SK-N-SH treated with all-trans-retinoic acid at 6 μM for 48 hours (cell line): ENCODE data around the gene RGL1.

Source experiments
- ATAC-seq: fragments of 200-7000 bp; cut with Tn5 transposase; 3 replicates; pipeline ENCODE4 v1.9.1; 2020; ENCODE audit warnings: mild to moderate bottlenecking, moderate library complexity
- ARNTL ChIP-seq: fragments of 450-650 bp; formaldehyde crosslinking; IDR thresholded peaks from 2 replicates; pipeline ENCODE4 v1.5.0; 2020; ENCODE audit warnings: low read depth, mild to moderate bottlenecking, moderate library complexity, borderline replicate concordance
- BACH2 ChIP-seq: fragments of 250-450 bp; sonication (Bioruptor Pico); IDR thresholded peaks from 2 replicates; pipeline ENCODE4 v1.9.0; 2021; ENCODE audit warnings: mild to moderate bottlenecking, borderline replicate concordance
- CSDC2 ChIP-seq: fragments of 250-450 bp; sonication (Bioruptor Pico); IDR thresholded peaks from 2 replicates; pipeline ENCODE4 v1.5.0; 2020; ENCODE audit warnings: mild to moderate bottlenecking, moderate library complexity
- ESRRG ChIP-seq: fragments of 250-450 bp; sonication (Bioruptor Pico); IDR thresholded peaks from 2 replicates; pipeline ENCODE4 v1.6.1; 2021; ENCODE audit warnings: mild to moderate bottlenecking
- GLIS3 ChIP-seq: fragments of 250-450 bp; sonication (Bioruptor Pico); IDR thresholded peaks from 2 replicates; pipeline ENCODE4 v1.5.0; 2020; ENCODE audit warnings: mild to moderate bottlenecking, moderate library complexity
- ISL1 ChIP-seq: fragments of 250-450 bp; sonication (Bioruptor Pico); IDR thresholded peaks from 2 replicates; pipeline ENCODE4 v2.1.2; 2022; ENCODE audit warnings: mild to moderate bottlenecking, moderate library complexity
- PPARA ChIP-seq: fragments of 250-450 bp; sonication (Bioruptor Pico); IDR thresholded peaks from 2 replicates; pipeline ENCODE4 v1.5.0; 2020; ENCODE audit warnings: mild to moderate bottlenecking, borderline replicate concordance
- RARB ChIP-seq: fragments of 250-450 bp; sonication (Bioruptor Pico); IDR thresholded peaks from 2 replicates; pipeline ENCODE4 v1.8.0; 2021; ENCODE audit warnings: mild to moderate bottlenecking, moderate library complexity
- SNAI2 ChIP-seq: fragments of 250-450 bp; sonication (Bioruptor Pico); IDR thresholded peaks from 2 replicates; pipeline ENCODE4 v1.5.0; 2020; ENCODE audit warnings: mild to moderate bottlenecking, moderate library complexity
- TCF4 ChIP-seq: fragments of 250-450 bp; sonication (Bioruptor Pico); IDR thresholded peaks from 2 replicates; pipeline ENCODE4 v1.8.0; 2021; ENCODE audit warnings: mild to moderate bottlenecking, moderate library complexity, borderline replicate concordance
- TOX ChIP-seq: fragments of 250-450 bp; sonication (Bioruptor Pico); IDR thresholded peaks from 2 replicates; pipeline ENCODE4 v1.8.0; 2021; ENCODE audit warnings: mild to moderate bottlenecking, moderate library complexity, borderline replicate concordance
- ZC3H10 ChIP-seq: fragments of 250-450 bp; sonication (Bioruptor Pico); IDR thresholded peaks from 2 replicates; pipeline ENCODE4 v1.5.1; 2021; ENCODE audit warnings: mild to moderate bottlenecking, moderate library complexity
- ZFP3 ChIP-seq: fragments of 250-450 bp; sonication (Bioruptor Pico); IDR thresholded peaks from 2 replicates; pipeline ENCODE4 v1.5.0; 2020; ENCODE audit warnings: mild to moderate bottlenecking, moderate library complexity
- ZFP30 ChIP-seq: fragments of 450-650 bp; formaldehyde crosslinking; IDR thresholded peaks from 2 replicates; pipeline ENCODE4 v1.5.0; 2022; ENCODE audit warnings: mild to moderate bottlenecking, moderate library complexity
- ZNF565 ChIP-seq: fragments of 450-650 bp; formaldehyde crosslinking; conservative IDR thresholded peaks from 2 replicates; pipeline ENCODE4 v1.5.0; 2020; ENCODE audit warnings: low read depth, mild to moderate bottlenecking, moderate library complexity
- ZNF70 ChIP-seq: fragments of 450-650 bp; formaldehyde crosslinking; IDR thresholded peaks from 2 replicates; pipeline ENCODE4 v1.5.0; 2020; ENCODE audit warnings: mild to moderate bottlenecking, moderate library complexity
- ZNF8 ChIP-seq: fragments of 450-650 bp; formaldehyde crosslinking; IDR thresholded peaks from 2 replicates; pipeline ENCODE4 v1.5.0; 2020; ENCODE audit warnings: mild to moderate bottlenecking, moderate library complexity
- TF ChIP-seq, protein P1 (sequence below): fragments of 250-450 bp; sonication (Bioruptor Pico); IDR thresholded peaks from 2 replicates; pipeline ENCODE4 v1.5.1; 2021; ENCODE audit warnings: mild to moderate bottlenecking, moderate library complexity
- TF ChIP-seq, protein P2 (sequence below): fragments of 250-450 bp; sonication (Bioruptor Pico); IDR thresholded peaks from 2 replicates; pipeline ENCODE4 v1.5.1; 2020; ENCODE audit warnings: low read depth, mild to moderate bottlenecking, moderate library complexity
- TF ChIP-seq, protein P3 (sequence below): fragments of 250-450 bp; sonication (Bioruptor Pico); IDR thresholded peaks from 2 replicates; pipeline ENCODE4 v1.8.0; 2021; ENCODE audit warnings: low read depth, mild to moderate bottlenecking, moderate library complexity, borderline replicate concordance
- TF ChIP-seq, protein P4 (sequence below): fragments of 250-450 bp; sonication (Bioruptor Pico); IDR thresholded peaks from 2 replicates; pipeline ENCODE4 v1.8.0; 2020; ENCODE audit warnings: mild to moderate bottlenecking, moderate library complexity, borderline replicate concordance

Gene RGL1

DNA sequence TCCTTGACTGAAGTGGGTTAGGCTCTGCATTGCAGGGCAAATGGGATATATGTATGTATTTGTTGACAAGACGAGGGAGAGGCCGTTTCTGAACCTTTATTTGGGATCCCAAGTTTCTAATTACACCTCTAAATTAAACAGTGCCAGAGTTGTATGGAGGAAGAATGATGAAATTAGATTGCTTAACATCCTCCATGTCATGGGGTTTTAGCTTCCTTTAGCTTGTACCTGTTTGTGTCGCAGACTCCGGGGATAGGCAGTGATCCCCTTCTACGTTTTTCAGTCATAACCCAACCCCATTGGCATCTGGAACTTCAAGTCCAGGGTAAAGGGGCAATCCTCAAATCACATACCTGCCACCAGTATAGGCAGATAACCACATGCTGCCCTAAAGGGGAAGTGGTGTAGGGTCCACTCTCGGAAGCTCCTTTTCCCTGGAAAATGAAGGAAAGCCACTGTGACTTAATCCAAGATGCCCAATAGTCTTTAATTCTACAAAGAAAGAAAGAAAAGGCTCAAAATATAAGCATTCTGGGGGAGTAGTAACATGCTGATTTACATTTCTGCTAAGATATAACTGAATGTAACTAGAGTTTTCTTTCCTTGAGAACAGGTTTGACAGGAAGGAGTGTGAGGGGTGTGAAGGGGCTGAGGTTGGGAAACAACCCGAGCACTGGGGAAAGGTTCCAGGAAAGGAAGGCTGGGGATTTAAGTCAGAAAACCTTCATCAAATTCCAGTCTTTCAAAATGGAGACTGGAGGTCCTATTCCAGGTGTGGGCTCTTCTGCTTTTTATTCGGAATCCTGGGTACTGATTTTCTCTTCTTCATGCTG, 77.6 kb downstream of the RGL1 start:
- TF ChIP-seq, protein P1, sequence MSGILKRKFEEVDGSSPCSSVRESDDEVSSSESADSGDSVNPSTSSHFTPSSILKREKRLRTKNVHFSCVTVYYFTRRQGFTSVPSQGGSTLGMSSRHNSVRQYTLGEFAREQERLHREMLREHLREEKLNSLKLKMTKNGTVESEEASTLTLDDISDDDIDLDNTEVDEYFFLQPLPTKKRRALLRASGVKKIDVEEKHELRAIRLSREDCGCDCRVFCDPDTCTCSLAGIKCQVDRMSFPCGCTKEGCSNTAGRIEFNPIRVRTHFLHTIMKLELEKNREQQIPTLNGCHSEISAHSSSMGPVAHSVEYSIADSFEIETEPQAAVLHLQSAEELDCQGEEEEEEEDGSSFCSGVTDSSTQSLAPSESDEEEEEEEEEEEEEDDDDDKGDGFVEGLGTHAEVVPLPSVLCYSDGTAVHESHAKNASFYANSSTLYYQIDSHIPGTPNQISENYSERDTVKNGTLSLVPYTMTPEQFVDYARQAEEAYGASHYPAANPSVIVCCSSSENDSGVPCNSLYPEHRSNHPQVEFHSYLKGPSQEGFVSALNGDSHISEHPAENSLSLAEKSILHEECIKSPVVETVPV (CRISPR knock-in tag) = no peak
- no peak for TF ChIP-seq RARB (CRISPR knock-in tag)
- TF ChIP-seq BACH2 (CRISPR knock-in tag) = no peak
- no peak for TF ChIP-seq CSDC2
- no peak for TF ChIP-seq TOX (CRISPR knock-in tag)
- TF ChIP-seq ZNF70 (CRISPR knock-in tag) = no peak
- TF ChIP-seq, protein P2, sequence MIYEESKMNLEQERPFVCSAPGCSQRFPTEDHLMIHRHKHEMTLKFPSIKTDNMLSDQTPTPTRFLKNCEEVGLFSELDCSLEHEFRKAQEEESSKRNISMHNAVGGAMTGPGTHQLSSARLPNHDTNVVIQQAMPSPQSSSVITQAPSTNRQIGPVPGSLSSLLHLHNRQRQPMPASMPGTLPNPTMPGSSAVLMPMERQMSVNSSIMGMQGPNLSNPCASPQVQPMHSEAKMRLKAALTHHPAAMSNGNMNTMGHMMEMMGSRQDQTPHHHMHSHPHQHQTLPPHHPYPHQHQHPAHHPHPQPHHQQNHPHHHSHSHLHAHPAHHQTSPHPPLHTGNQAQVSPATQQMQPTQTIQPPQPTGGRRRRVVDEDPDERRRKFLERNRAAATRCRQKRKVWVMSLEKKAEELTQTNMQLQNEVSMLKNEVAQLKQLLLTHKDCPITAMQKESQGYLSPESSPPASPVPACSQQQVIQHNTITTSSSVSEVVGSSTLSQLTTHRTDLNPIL (CRISPR knock-in tag) = no peak
- no peak for TF ChIP-seq TCF4 (CRISPR knock-in tag)
- no peak for TF ChIP-seq ZNF565 (CRISPR knock-in tag)
- no peak for TF ChIP-seq ARNTL
- TF ChIP-seq SNAI2 (CRISPR knock-in tag) = no peak
- no peak for TF ChIP-seq ZC3H10 (CRISPR knock-in tag)
- no peak for TF ChIP-seq ZFP3 (CRISPR knock-in tag)
- TF ChIP-seq ISL1 = no peak

DNA sequence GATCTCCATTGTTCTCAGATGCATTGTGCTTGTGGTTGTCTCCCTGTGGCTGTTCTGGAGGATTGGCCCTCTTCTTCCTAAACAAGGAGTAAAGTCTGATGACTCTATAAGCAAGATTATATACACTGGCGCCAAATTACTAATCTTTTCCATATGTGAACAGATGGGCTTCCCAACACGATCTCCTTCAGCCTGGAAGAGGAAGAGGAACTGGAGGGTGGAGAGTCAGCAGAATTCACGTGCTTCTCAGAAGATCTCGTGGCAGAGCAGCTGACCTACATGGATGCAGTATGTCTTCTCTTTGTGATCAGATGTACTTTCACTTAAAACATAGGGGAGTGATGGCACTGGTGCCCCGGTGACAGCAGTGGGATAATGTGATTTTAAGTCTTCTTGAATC, 78.7 kb downstream of the RGL1 start:
- TF ChIP-seq GLIS3 = no peak
- TF ChIP-seq, protein P3, sequence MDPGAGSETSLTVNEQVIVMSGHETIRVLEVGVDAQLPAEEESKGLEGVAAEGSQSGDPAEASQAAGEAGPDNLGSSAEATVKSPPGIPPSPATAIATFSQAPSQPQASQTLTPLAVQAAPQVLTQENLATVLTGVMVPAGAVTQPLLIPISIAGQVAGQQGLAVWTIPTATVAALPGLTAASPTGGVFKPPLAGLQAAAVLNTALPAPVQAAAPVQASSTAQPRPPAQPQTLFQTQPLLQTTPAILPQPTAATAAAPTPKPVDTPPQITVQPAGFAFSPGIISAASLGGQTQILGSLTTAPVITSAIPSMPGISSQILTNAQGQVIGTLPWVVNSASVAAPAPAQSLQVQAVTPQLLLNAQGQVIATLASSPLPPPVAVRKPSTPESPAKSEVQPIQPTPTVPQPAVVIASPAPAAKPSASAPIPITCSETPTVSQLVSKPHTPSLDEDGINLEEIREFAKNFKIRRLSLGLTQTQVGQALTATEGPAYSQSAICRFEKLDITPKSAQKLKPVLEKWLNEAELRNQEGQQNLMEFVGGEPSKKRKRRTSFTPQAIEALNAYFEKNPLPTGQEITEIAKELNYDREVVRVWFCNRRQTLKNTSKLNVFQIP (CRISPR knock-in tag) = no peak
- TF ChIP-seq ZNF565 (CRISPR knock-in tag) = no peak
- TF ChIP-seq TCF4 (CRISPR knock-in tag) = no peak
- no peak for TF ChIP-seq PPARA (CRISPR knock-in tag)
- TF ChIP-seq, protein P4, sequence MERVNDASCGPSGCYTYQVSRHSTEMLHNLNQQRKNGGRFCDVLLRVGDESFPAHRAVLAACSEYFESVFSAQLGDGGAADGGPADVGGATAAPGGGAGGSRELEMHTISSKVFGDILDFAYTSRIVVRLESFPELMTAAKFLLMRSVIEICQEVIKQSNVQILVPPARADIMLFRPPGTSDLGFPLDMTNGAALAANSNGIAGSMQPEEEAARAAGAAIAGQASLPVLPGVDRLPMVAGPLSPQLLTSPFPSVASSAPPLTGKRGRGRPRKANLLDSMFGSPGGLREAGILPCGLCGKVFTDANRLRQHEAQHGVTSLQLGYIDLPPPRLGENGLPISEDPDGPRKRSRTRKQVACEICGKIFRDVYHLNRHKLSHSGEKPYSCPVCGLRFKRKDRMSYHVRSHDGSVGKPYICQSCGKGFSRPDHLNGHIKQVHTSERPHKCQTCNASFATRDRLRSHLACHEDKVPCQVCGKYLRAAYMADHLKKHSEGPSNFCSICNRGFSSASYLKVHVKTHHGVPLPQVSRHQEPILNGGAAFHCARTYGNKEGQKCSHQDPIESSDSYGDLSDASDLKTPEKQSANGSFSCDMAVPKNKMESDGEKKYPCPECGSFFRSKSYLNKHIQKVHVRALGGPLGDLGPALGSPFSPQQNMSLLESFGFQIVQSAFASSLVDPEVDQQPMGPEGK (CRISPR knock-in tag) = no peak
- TF ChIP-seq, protein P2 (CRISPR knock-in tag) = no peak
- TF ChIP-seq, protein P1 (CRISPR knock-in tag) = no peak
- no peak for TF ChIP-seq ARNTL
- TF ChIP-seq ZNF8 (CRISPR knock-in tag) = no peak
- no peak for TF ChIP-seq TOX (CRISPR knock-in tag)
- TF ChIP-seq ZFP3 (CRISPR knock-in tag) = no peak
- no peak for TF ChIP-seq ZC3H10 (CRISPR knock-in tag)
- TF ChIP-seq ISL1 = no peak
- no peak for TF ChIP-seq RARB (CRISPR knock-in tag)
- no peak for TF ChIP-seq ESRRG
- TF ChIP-seq ZFP30 = no peak
- TF ChIP-seq ZNF70 (CRISPR knock-in tag) = no peak
- no peak for ATAC-seq

More for the DNA sequence above, 77.6 kb downstream of the RGL1 start:
- no peak for ATAC-seq
